Neural cell (in vitro differentiated cells): ENCODE measurements around the gene KCNQ1OT1. TPM values are rescaled to one million over a fixed set of nuclear protein-coding genes. Genes with fewer than 3 reads are reported as not detected.

Experiments
- H2AFZ ChIP-seq: fragments of 200-600, 300-800 bp; sonication (generic), shearing (Covaris generic); 2 replicates; pipeline ENCODE4 v1.6.0; 2014; ENCODE audit warnings: low read depth, mild to moderate bottlenecking, antibody characterized with exemption, low read length, moderate library complexity
- H3F3A ChIP-seq: fragments of 200-600 bp; shearing (Covaris generic); 2 replicates; pipeline ENCODE4 v1.6.1; 2016; ENCODE audit warnings: mild to moderate bottlenecking, moderate library complexity, mixed read lengths, antibody characterized with exemption, low read length; ENCODE audit not compliant: insufficient read depth, poor library complexity, severe bottlenecking
- H3K27ac ChIP-seq: fragments of 200-600, 300-800 bp; sonication (generic), shearing (Covaris generic); 2 replicates; pipeline ENCODE4 v1.5.1; 2014; ENCODE audit warnings: mild to moderate bottlenecking, low read length, moderate library complexity
- H3K27me3 ChIP-seq: fragments of 300-800, 200-600 bp; sonication (generic), shearing (Covaris generic); 2 replicates; pipeline ENCODE4 v1.6.0; 2014; ENCODE audit warnings: mild to moderate bottlenecking, low read depth, low read length, moderate library complexity; ENCODE audit not compliant: insufficient read depth
- H3K36me3 ChIP-seq: fragments of 300-800, 200-600 bp; sonication (generic), shearing (Covaris generic); 2 replicates; pipeline ENCODE4 v1.5.1; 2014; ENCODE audit warnings: mild to moderate bottlenecking, antibody characterized with exemption, low read length, moderate library complexity; ENCODE audit not compliant: insufficient read depth
- H3K4me2 ChIP-seq: fragments of 300-800, 200-600 bp; sonication (generic), shearing (Covaris generic); 2 replicates; pipeline ENCODE4 v1.6.0; 2014; ENCODE audit warnings: mild to moderate bottlenecking, low read length
- H3K4me3 ChIP-seq: fragments of 300-800, 200-600 bp; sonication (generic), shearing (Covaris generic); 2 replicates; pipeline ENCODE4 v1.5.1; 2014; ENCODE audit warnings: mild to moderate bottlenecking, low read length, moderate library complexity
- H3K79me2 ChIP-seq: fragments of 200-600 bp; shearing (Covaris generic); replicated peaks from 2 replicates; pipeline ENCODE4 v1.6.0; 2014; ENCODE audit warnings: mild to moderate bottlenecking, low read length, moderate library complexity; ENCODE audit not compliant: insufficient read depth
- H3K9ac ChIP-seq: fragments of 300-800, 200-600 bp; sonication (generic), shearing (Covaris generic); 2 replicates; pipeline ENCODE4 v1.6.1; 2016; ENCODE audit warnings: mild to moderate bottlenecking, low read length, mixed read lengths
- H3K9me2 ChIP-seq: fragments of 200-600 bp; shearing (Covaris generic); 2 replicates; pipeline ENCODE4 v1.6.1; 2016; ENCODE audit warnings: mild to moderate bottlenecking, low read length, mixed read lengths; ENCODE audit not compliant: insufficient read depth
- H3K9me3 ChIP-seq: fragments of 200-600, 300-800 bp; sonication (generic), shearing (Covaris generic); 2 replicates; pipeline ENCODE4 v1.6.1; 2016; ENCODE audit warnings: mild to moderate bottlenecking, mixed run types, low read length, moderate library complexity, mixed read lengths
- H4K20me1 ChIP-seq: fragments of 200-600 bp; shearing (Covaris generic); 2 replicates; pipeline ENCODE4 v1.6.1; 2016; ENCODE audit warnings: mild to moderate bottlenecking, mixed run types; ENCODE audit not compliant: insufficient read depth
- CTCF ChIP-seq: fragments of 450-650 bp; IDR thresholded peaks from 2 replicates; pipeline ENCODE4 v1.5.1; 2014; ENCODE audit warnings: antibody characterized with exemption, mild to moderate bottlenecking, moderate library complexity; ENCODE audit not compliant: poor library complexity, severe bottlenecking
- EP300 ChIP-seq: fragments of 450-650 bp; conservative IDR thresholded peaks from 2 replicates; pipeline ENCODE4 v1.6.1; 2014; ENCODE audit warnings: antibody characterized with exemption, mild to moderate bottlenecking, moderate library complexity; ENCODE audit not compliant: poor library complexity, severe bottlenecking
- EZH2 ChIP-seq: fragments of 200-600, 300-800 bp; shearing (Covaris generic), sonication (generic); IDR thresholded peaks from 2 replicates; pipeline ENCODE4 v1.6.1; 2014; ENCODE audit warnings: antibody characterized with exemption, low read length, borderline replicate concordance, mild to moderate bottlenecking; ENCODE audit not compliant: insufficient read depth, poor library complexity, severe bottlenecking
- MXI1 ChIP-seq: fragments of 450-650 bp; conservative IDR thresholded peaks from 2 replicates; pipeline ENCODE4 v1.6.1; 2014; ENCODE audit warnings: antibody characterized with exemption, mild to moderate bottlenecking; ENCODE audit not compliant: poor library complexity, severe bottlenecking
- POLR2AphosphoS5 ChIP-seq: IDR thresholded peaks from 2 replicates; pipeline ENCODE4 v1.6.1; 2012
- RAD21 ChIP-seq: fragments of 450-650 bp; conservative IDR thresholded peaks from 2 replicates; pipeline ENCODE4 v1.6.1; 2014; ENCODE audit warnings: antibody characterized with exemption, mild to moderate bottlenecking, moderate library complexity
- REST ChIP-seq: IDR thresholded peaks from 2 replicates; pipeline ENCODE4 v1.6.1; 2012; ENCODE audit warnings: borderline replicate concordance
- SMC3 ChIP-seq: fragments of 450-650 bp; conservative IDR thresholded peaks from 2 replicates; pipeline ENCODE4 v1.6.1; 2014; ENCODE audit warnings: antibody characterized with exemption, mild to moderate bottlenecking, moderate library complexity; ENCODE audit not compliant: poor library complexity
- TAF1 ChIP-seq: IDR thresholded peaks from 2 replicates; pipeline ENCODE4 v1.6.1; 2012; ENCODE audit warnings: low read depth
- polyA plus RNA-seq: library from polyadenylated mRNA; depleted of rRNA; stranded (reverse); fragments of >200 nt; gene quantifications from 2 replicates; pipeline ENCODE4 v1.2.3, GENCODE V29; 2014

KCNQ1OT1 gene
- polyA plus RNA-seq, 1 donor from 2014 or later = 0.12 TPM

DNA sequence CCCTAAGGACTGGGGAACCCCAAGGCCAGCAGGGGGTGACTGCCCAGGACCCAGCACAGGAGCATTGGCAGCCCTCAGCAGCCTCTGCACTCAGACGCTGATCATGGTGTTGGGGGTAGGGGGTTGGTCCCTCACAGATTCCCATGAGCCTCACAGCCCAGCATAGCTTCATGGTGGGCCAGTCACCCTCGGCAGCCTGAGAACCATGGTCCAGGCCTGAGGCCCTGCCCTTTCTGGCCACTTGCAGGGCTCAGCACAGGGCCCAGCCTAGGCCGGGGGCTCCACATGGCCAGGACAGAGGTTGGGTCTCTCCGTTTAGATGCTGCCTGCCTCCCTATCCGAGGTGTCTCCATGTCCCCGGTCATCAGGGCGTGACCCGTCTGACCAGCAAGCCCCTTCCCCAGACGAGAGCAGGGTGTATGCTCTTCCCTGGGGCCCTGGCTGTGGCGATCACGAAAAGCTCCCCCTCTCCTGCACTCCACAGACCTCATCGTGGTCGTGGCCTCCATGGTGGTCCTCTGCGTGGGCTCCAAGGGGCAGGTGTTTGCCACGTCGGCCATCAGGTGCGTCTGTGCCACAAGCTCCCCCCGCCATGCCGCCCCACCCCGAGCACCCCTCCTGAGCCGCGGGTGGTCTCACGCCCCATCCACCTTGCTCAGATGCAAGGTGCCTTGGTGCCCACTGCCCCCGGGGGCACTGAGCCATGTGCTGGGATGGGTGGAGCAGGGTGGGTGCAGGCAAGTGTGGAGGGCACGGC lies 128.8 kb downstream of the KCNQ1OT1 start:
- Histone ChIP-seq H3K4me3 (no peak overlapping the region), H3K9me3 (no peaks in the 10 kb centered on the region), H4K20me1 (no peaks in the 10 kb centered on the region), H3F3A (no peaks in the 10 kb centered on the region), H3K27me3 (no peaks in the 10 kb centered on the region), H2AFZ (no peak overlapping the region), H3K4me2 (no peak overlapping the region), H3K9ac (no peak overlapping the region), H3K9me2 (no peaks in the 10 kb centered on the region), H3K79me2 (no peaks in the 10 kb centered on the region), H3K27ac (no peak overlapping the region), H3K36me3 (no peaks in the 10 kb centered on the region)
- TF ChIP-seq POLR2AphosphoS5 = no peak
- TF ChIP-seq REST = no peak
- TF ChIP-seq CTCF = no peak
- TF ChIP-seq RAD21 = no peak
- TF ChIP-seq TAF1 = no peak
- no peak for TF ChIP-seq SMC3
- no peak for TF ChIP-seq MXI1
- no peak for TF ChIP-seq EP300
- no peak for TF ChIP-seq EZH2

DNA sequence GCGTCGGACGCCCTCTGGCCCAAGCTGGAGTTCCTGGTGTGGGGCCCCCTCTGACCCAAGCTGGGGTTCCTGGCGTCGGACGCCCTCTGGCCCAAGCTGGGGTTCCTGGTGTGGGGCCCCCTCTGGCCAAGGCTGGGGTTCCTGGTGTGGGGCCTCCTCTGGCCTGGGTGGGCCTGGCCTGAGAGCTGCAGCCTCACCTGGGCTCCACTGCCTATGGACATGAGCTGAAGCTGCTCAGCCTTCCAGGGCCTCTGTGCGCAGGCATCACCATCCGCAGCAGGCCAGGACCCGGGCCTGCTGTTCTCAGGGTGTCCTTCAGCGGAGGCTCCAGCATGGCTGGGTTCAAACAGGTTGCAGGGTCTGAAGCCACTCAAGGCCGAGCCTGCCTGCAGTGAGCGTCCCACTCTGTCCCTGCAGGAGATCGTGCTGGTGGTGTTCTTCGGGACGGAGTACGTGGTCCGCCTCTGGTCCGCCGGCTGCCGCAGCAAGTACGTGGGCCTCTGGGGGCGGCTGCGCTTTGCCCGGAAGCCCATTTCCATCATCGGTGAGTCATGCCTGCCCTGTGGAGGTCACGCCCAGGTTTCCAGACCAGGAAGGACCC lies 129.5 kb downstream of the KCNQ1OT1 start:
- no peaks in the 10 kb centered on the region for H3K9me2 ChIP-seq
- H3K4me2 ChIP-seq = no peak overlapping the region
- TF ChIP-seq EZH2 (no peak), RAD21 (no peak), TAF1 (no peak), CTCF (no peak), MXI1 (no peak), EP300 (no peak), POLR2AphosphoS5 (no peak), REST (no peak), SMC3 (no peak)
- no peaks in the 10 kb centered on the region for H3F3A ChIP-seq
- H3K36me3 ChIP-seq = no peaks in the 10 kb centered on the region
- no peaks in the 10 kb centered on the region for H3K27me3 ChIP-seq
- no peaks in the 10 kb centered on the region for H3K79me2 ChIP-seq
- H3K9me3 ChIP-seq = no peaks in the 10 kb centered on the region
- H3K9ac ChIP-seq = no peak overlapping the region
- no peak overlapping the region for H3K4me3 ChIP-seq
- H3K27ac ChIP-seq = no peak overlapping the region
- no peaks in the 10 kb centered on the region for H4K20me1 ChIP-seq
- H2AFZ ChIP-seq = no peak overlapping the region
